K562 (cell line): ENCODE measurements around the gene CCDC184. TPM values are rescaled to one million over a fixed set of nuclear protein-coding genes. Genes with fewer than 3 reads are reported as not detected.
A peak's percentile ranks its signal among the peaks of the same experiment; 100 is the strongest.

Experiments used
- ATAC-seq: fragments of 200-7000 bp; cut with Tn5 transposase; 3 replicates; pipeline ENCODE4 v1.9.1; 2020; ENCODE audit warnings: moderate library complexity
- BruUV-seq: library from RNA; stranded (reverse); fragments of 400-500 nt; replicated peaks from 2 replicates; lab custom pipeline; 2021; lab: Mats Ljungman, UMichigan
- CTCF ChIA-PET: fragments of 300-600 bp; formaldehyde crosslinking; extraction: SDS; loops from one replicate; lab custom pipeline; 2021; ENCODE audit warnings: low intra/inter-chr PET ratio; lab: Yijun Ruan, JAX
- POLR2A ChIA-PET: fragments of 300-600, 350-650 bp; sonication (Branson Sonifier 250); formaldehyde crosslinking; extraction: SDS; loops from one replicate; lab custom pipeline; 2021; ENCODE audit warnings: antibody characterized with exemption, inconsistent platforms; lab: Yijun Ruan, JAX
- DNase-seq, 4 experiments: peaks; one replicate each; pipeline versions ENCODE4 v3.0.0 to v3.0.0-alpha.2; 2011 to 2018; ENCODE audit warnings: low spot score in 3 of 4, mixed read lengths in 3 of 4; ENCODE audit errors: extremely low read depth in 1 of 4
- FAIRE-seq: peaks from 2 replicates; lab custom pipeline; 2011; peaks lifted over from hg19 to GRCh38; lab: Jason Lieb, UNC
- H2AFZ ChIP-seq: 2 replicates; pipeline ENCODE4 v1.6.0; 2011; ENCODE audit warnings: low read depth, low read length, control low read depth, inconsistent platforms
- H3K27ac ChIP-seq: fragments of 200-600 bp; 3 replicates; pipeline ENCODE4 v1.8.0; 2011; ENCODE audit warnings: low read depth, mild to moderate bottlenecking, control low read depth, inconsistent platforms, low read length, moderate library complexity, mixed read lengths; ENCODE audit errors: extremely low read depth
- H3K27me3 ChIP-seq, 2 experiments: fragments of 300-600 bp in 1 of 2; 2 replicates in 1 of 2; 3 replicates in 1 of 2; pipeline versions ENCODE4 v1.6.0 to v1.8.0; 2011; ENCODE audit warnings: inconsistent platforms in 2 of 2, low read length in 2 of 2, mild to moderate bottlenecking in 1 of 2, mixed read lengths in 1 of 2, moderate library complexity in 1 of 2; ENCODE audit not compliant: control insufficient read depth in 2 of 2, insufficient read depth in 2 of 2
- H3K36me3 ChIP-seq: fragments of 300-600 bp; 3 replicates; pipeline ENCODE4 v1.8.0; 2011; ENCODE audit warnings: mild to moderate bottlenecking, low read length, inconsistent platforms; ENCODE audit not compliant: control insufficient read depth, insufficient read depth
- H3K4me1 ChIP-seq, 2 experiments: fragments of 200-600 bp in 1 of 2; replicated peaks in 1 of 2; 2 replicates in 1 of 2; 3 replicates in 1 of 2; pipeline versions ENCODE4 v1.5.1 to v1.8.0; 2011; ENCODE audit warnings: inconsistent platforms in 2 of 2, low read length in 2 of 2, mild to moderate bottlenecking in 1 of 2, mixed read lengths in 1 of 2, moderate library complexity in 1 of 2; ENCODE audit not compliant: control insufficient read depth in 2 of 2, insufficient read depth in 2 of 2
- H3K4me2 ChIP-seq: 2 replicates; pipeline ENCODE4 v1.6.1; 2011; ENCODE audit warnings: low read length, control low read depth, inconsistent platforms, mixed read lengths; ENCODE audit not compliant: insufficient read depth
- H3K4me3 ChIP-seq: fragments of 200-600 bp; sonication (generic), shearing (Covaris generic); 2 replicates; pipeline ENCODE4 v1.5.1; 2016; ENCODE audit warnings: control low read depth, inconsistent platforms
- H3K79me2 ChIP-seq: fragments of 200-600 bp; 3 replicates; pipeline ENCODE4 v1.8.0; 2011; ENCODE audit warnings: low read length, inconsistent platforms; ENCODE audit not compliant: control insufficient read depth, insufficient read depth
- H3K9ac ChIP-seq, 2 experiments: 2 replicates each; pipeline versions ENCODE4 v1.6.0 to v1.6.1; 2011; ENCODE audit warnings: low read depth in 2 of 2, low read length in 2 of 2, control low read depth in 1 of 2, inconsistent platforms in 1 of 2, mild to moderate bottlenecking in 1 of 2, mixed read lengths in 1 of 2; ENCODE audit not compliant: insufficient read depth in 1 of 2
- H3K9me1 ChIP-seq: one replicate; pipeline ENCODE4 v1.6.0; 2011; ENCODE audit warnings: inconsistent platforms, mild to moderate bottlenecking, low read length, moderate library complexity; ENCODE audit not compliant: control insufficient read depth, insufficient read depth
- H3K9me3 ChIP-seq: replicated peaks from 2 replicates; pipeline ENCODE4 v1.5.1; 2011; ENCODE audit warnings: low read depth, low read length, inconsistent platforms; ENCODE audit not compliant: control insufficient read depth, insufficient read depth
- H4K20me1 ChIP-seq: replicated peaks from 2 replicates; pipeline ENCODE4 v1.6.1; 2011; ENCODE audit warnings: low read length, inconsistent platforms, mixed read lengths; ENCODE audit not compliant: control insufficient read depth, insufficient read depth
- PHF20 ChIP-seq: fragments of 450-650 bp; IDR thresholded peaks from 2 replicates; pipeline ENCODE4 v1.6.1; 2018; ENCODE audit not compliant: partially characterized antibody
- POLR2AphosphoS2 ChIP-seq: IDR thresholded peaks from 2 replicates; pipeline ENCODE4 v1.6.1; 2012; ENCODE audit warnings: low read length, improper control_type of control experiment
- TAF1 ChIP-seq: IDR thresholded peaks from 2 replicates; pipeline ENCODE4 v1.6.1; 2011; ENCODE audit warnings: mild to moderate bottlenecking, low read length, moderate library complexity; ENCODE audit not compliant: insufficient read depth, control insufficient read depth, severe bottlenecking; ENCODE audit errors: extremely low read depth
- TEAD2 ChIP-seq: fragments of 450-650 bp; IDR thresholded peaks from 2 replicates; pipeline ENCODE4 v1.6.1; 2016; ENCODE audit warnings: missing genetic modification characterization, control low read depth, missing compliant biosample characterization
- WGBS: fragments of 100-300 bp; shearing (Covaris generic); methylation state at CpG from one replicate; pipeline ENCODE4 v1.1.6; 2016; ENCODE audit warnings: low coverage, mixed read lengths; ENCODE audit not compliant: insufficient coverage; ENCODE audit errors: missing lambda C conversion rate; 5-methylcytosine and 5-hydroxymethylcytosine counted together
- in situ Hi-C: fragments of 300-500 bp; cut with MboI; formaldehyde crosslinking; loops from 4 replicates; pipeline ENCODE4 v1.15.0; 2018; ENCODE audit warnings: inconsistent platforms, mixed read lengths
- intact Hi-C: fragments of 100-400 bp; cut with micrococcal nuclease; formaldehyde crosslinking; loops from 2 replicates; pipeline ENCODE4 v1.14.2; 2022
- polyA plus RNA-seq, 8 experiments: library from polyadenylated mRNA; depleted of rRNA in 4 of 8; stranded (reverse) in 5 of 8; unstranded in 3 of 8; fragments of >200 nt; fragmentation: Nextera tagmentation in 2 of 8; fragmentation: Illumina TruSeq in 1 of 8; extraction: Ambion mirVana in 2 of 8; extraction: Trizol in 1 of 8; gene quantifications; 2 replicates each; pipeline versions ENCODE4 v1.2.1 to v1.2.3, GENCODE V29; 2011 to 2014; ENCODE audit warnings: inconsistent platforms in 1 of 8, missing spikeins in 1 of 8
- total RNA-seq, 7 experiments: library from RNA; depleted of rRNA in 6 of 7; stranded (reverse); fragments of >200 nt in 6 of 7; fragmentation: Illumina TruSeq in 2 of 7; extraction: Trizol in 2 of 7; gene quantifications; 2 replicates each; pipeline versions ENCODE4 v1.2.1 to v1.2.3, GENCODE V29; 2011 to 2021; ENCODE audit warnings: low replicate concordance in 1 of 7
- TF ChIP-seq, protein P1 (sequence below): fragments of 450-650 bp; IDR thresholded peaks from 2 replicates; pipeline ENCODE4 v1.6.1; 2017; ENCODE audit warnings: antibody characterized with exemption, mild to moderate bottlenecking
- TF ChIP-seq, protein P2 (sequence below): sonication (generic); formaldehyde crosslinking; IDR thresholded peaks from 2 replicates; pipeline ENCODE4 v1.8.1; 2023; ENCODE audit warnings: mild to moderate bottlenecking, missing genetic modification reagents, moderate library complexity
- TF ChIP-seq, protein P3 (sequence below): fragments of 450-650 bp; formaldehyde crosslinking; IDR thresholded peaks from 2 replicates; pipeline ENCODE4 v1.4.0; 2020; ENCODE audit warnings: mild to moderate bottlenecking, moderate library complexity
- TF ChIP-seq, protein P4 (sequence below): fragments of 250-450 bp; sonication (Bioruptor Pico); IDR thresholded peaks from 2 replicates; pipeline ENCODE4 v1.9.0; 2021; ENCODE audit warnings: mild to moderate bottlenecking, inconsistent platforms
- TF ChIP-seq, protein P5 (sequence below): sonication (generic); formaldehyde crosslinking; IDR thresholded peaks from 2 replicates; pipeline ENCODE4 v1.8.1; 2023; ENCODE audit warnings: mild to moderate bottlenecking, missing genetic modification reagents

The CCDC184 gene
- total and polyA plus RNA-seq, 9 of the 15 experiments (the other 6 are each of a cell fraction or from before 2014, with no cell fraction given), result 0.09 TPM; not detected in 8

DNA sequence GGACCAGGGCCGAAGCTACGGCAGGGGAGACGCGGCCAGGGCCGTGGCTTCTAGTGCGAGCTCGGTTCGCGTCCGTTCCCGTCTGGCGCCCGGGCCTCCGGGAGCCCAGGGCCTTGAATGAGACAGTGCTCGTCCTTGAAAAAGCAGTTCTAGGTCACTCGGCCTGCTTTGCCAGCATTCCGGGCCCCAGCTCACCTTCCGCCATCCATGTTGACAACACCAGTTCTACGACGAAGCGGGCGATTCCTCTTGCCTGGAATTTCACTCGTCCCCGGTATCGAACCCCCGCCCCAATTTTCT, 15.2 kb downstream of the CCDC184 start:
- TSS peak; percentile 66 for BruUV-seq
- FAIRE-seq, result no peak
- Histone ChIP-seq H4K20me1 (no peaks in the 10 kb centered on the region), H3K36me3 (no peaks in the 10 kb centered on the region; the same call in 2 of the 3 replicates), H3K9me3 (no peaks in the 10 kb centered on the region), H3K79me2 (peaks cover 22% of the 10 kb centered on the region), H3K27ac (peak overlapping the region; percentile 100), H3K4me3 (peak overlapping the region; percentile 73), H2AFZ (peak overlapping the region; percentile 93), H3K9ac (peak overlapping the region; percentile 98 to 100), H3K27me3 (no peaks in the 10 kb centered on the region; a peak in 1 of 5 replicates), H3K4me2 (peak overlapping the region; percentile 99), H3K9me1 (no peaks in the 10 kb centered on the region), H3K4me1 (peaks cover 4 to 9% of the 10 kb centered on the region in 2 experiments; a peak in 3 of 5 replicates)
- CTCF ChIA-PET, result interaction anchor here (1.0 kb wide), 1 partner anchor 9 kb away, joined by 3 read pairs; no protein-coding TSS in a partner anchor
- in situ Hi-C loops, result no loop called here
- intact Hi-C loops, result loop anchor here (2.0 kb wide), 1 partner anchor 152 kb away; the partner anchor contains the start of gene ZNF641
- peak; percentile 32 to 54 (median 38) for DNase-seq
- ATAC-seq, result peak; percentile 66
- under 1% methylated on average over 26 of the region's 26 CpGs for WGBS
- POLR2A ChIA-PET, result interaction anchor here (0.6 to 2.1 kb wide), 13 partner anchors 9 to 431 kb away, joined by 3 to 8 read pairs (median 3); no protein-coding TSS in a partner anchor
- TF ChIP-seq, protein P1, sequence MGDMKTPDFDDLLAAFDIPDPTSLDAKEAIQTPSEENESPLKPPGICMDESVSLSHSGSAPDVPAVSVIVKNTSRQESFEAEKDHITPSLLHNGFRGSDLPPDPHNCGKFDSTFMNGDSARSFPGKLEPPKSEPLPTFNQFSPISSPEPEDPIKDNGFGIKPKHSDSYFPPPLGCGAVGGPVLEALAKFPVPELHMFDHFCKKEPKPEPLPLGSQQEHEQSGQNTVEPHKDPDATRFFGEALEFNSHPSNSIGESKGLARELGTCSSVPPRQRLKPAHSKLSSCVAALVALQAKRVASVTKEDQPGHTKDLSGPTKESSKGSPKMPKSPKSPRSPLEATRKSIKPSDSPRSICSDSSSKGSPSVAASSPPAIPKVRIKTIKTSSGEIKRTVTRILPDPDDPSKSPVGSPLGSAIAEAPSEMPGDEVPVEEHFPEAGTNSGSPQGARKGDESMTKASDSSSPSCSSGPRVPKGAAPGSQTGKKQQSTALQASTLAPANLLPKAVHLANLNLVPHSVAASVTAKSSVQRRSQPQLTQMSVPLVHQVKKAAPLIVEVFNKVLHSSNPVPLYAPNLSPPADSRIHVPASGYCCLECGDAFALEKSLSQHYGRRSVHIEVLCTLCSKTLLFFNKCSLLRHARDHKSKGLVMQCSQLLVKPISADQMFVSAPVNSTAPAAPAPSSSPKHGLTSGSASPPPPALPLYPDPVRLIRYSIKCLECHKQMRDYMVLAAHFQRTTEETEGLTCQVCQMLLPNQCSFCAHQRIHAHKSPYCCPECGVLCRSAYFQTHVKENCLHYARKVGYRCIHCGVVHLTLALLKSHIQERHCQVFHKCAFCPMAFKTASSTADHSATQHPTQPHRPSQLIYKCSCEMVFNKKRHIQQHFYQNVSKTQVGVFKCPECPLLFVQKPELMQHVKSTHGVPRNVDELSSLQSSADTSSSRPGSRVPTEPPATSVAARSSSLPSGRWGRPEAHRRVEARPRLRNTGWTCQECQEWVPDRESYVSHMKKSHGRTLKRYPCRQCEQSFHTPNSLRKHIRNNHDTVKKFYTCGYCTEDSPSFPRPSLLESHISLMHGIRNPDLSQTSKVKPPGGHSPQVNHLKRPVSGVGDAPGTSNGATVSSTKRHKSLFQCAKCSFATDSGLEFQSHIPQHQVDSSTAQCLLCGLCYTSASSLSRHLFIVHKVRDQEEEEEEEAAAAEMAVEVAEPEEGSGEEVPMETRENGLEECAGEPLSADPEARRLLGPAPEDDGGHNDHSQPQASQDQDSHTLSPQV, result 0 out of 2 replicates have a peak, but pooled peaks have one; percentile 0
- TF ChIP-seq PHF20 (peak; percentile 16), TEAD2 (tag) (peak; percentile 50; the same call in 1 of the 2 replicates), POLR2AphosphoS2 (no peak; the same call in 1 of the 2 replicates), TAF1 (no peak)
- TF ChIP-seq, protein P2, sequence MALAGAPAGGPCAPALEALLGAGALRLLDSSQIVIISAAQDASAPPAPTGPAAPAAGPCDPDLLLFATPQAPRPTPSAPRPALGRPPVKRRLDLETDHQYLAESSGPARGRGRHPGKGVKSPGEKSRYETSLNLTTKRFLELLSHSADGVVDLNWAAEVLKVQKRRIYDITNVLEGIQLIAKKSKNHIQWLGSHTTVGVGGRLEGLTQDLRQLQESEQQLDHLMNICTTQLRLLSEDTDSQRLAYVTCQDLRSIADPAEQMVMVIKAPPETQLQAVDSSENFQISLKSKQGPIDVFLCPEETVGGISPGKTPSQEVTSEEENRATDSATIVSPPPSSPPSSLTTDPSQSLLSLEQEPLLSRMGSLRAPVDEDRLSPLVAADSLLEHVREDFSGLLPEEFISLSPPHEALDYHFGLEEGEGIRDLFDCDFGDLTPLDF (CRISPR knock-in tag), result 0 out of 2 replicates have a peak, but pooled peaks have one; percentile 14
- TF ChIP-seq, protein P3, sequence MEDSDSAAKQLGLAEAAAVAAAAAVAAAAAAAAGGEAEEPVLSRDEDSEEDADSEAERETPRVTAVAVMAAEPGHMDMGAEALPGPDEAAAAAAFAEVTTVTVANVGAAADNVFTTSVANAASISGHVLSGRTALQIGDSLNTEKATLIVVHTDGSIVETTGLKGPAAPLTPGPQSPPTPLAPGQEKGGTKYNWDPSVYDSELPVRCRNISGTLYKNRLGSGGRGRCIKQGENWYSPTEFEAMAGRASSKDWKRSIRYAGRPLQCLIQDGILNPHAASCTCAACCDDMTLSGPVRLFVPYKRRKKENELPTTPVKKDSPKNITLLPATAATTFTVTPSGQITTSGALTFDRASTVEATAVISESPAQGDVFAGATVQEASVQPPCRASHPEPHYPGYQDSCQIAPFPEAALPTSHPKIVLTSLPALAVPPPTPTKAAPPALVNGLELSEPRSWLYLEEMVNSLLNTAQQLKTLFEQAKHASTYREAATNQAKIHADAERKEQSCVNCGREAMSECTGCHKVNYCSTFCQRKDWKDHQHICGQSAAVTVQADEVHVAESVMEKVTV (CRISPR knock-in tag), result no peak
- TF ChIP-seq, protein P4, sequence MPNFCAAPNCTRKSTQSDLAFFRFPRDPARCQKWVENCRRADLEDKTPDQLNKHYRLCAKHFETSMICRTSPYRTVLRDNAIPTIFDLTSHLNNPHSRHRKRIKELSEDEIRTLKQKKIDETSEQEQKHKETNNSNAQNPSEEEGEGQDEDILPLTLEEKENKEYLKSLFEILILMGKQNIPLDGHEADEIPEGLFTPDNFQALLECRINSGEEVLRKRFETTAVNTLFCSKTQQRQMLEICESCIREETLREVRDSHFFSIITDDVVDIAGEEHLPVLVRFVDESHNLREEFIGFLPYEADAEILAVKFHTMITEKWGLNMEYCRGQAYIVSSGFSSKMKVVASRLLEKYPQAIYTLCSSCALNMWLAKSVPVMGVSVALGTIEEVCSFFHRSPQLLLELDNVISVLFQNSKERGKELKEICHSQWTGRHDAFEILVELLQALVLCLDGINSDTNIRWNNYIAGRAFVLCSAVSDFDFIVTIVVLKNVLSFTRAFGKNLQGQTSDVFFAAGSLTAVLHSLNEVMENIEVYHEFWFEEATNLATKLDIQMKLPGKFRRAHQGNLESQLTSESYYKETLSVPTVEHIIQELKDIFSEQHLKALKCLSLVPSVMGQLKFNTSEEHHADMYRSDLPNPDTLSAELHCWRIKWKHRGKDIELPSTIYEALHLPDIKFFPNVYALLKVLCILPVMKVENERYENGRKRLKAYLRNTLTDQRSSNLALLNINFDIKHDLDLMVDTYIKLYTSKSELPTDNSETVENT (CRISPR knock-in tag), result no peak
- TF ChIP-seq, protein P5, sequence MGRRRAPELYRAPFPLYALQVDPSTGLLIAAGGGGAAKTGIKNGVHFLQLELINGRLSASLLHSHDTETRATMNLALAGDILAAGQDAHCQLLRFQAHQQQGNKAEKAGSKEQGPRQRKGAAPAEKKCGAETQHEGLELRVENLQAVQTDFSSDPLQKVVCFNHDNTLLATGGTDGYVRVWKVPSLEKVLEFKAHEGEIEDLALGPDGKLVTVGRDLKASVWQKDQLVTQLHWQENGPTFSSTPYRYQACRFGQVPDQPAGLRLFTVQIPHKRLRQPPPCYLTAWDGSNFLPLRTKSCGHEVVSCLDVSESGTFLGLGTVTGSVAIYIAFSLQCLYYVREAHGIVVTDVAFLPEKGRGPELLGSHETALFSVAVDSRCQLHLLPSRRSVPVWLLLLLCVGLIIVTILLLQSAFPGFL, result no peak
